GM10248 (cell line): Measurements from ENCODE around the gene DDI2.

Source experiments
- CTCF ChIA-PET: fragments of 300-600 bp; sonication (Branson Sonifier 250); formaldehyde crosslinking; extraction: SDS; loops from one replicate; lab custom pipeline; 2021; ENCODE audit warnings: antibody characterized with exemption; lab: Yijun Ruan, JAX
- POLR2A ChIA-PET: fragments of 350-650 bp; sonication (Branson Sonifier 250); formaldehyde crosslinking; extraction: SDS; loops from one replicate; lab custom pipeline; 2020; ENCODE audit warnings: antibody characterized with exemption; lab: Yijun Ruan, JAX
- DNase-seq: peaks from one replicate; pipeline ENCODE4 v3.0.0; 2012; ENCODE audit errors: extremely low spot score
- TF ChIP-seq, protein P1 (sequence below): IDR thresholded peaks from 2 replicates; pipeline ENCODE4 v1.5.1; 2012; ENCODE audit warnings: mild to moderate bottlenecking, low read depth; ENCODE audit errors: extremely low read depth, missing control alignments, control extremely low read depth

DDI2 gene

DNA sequence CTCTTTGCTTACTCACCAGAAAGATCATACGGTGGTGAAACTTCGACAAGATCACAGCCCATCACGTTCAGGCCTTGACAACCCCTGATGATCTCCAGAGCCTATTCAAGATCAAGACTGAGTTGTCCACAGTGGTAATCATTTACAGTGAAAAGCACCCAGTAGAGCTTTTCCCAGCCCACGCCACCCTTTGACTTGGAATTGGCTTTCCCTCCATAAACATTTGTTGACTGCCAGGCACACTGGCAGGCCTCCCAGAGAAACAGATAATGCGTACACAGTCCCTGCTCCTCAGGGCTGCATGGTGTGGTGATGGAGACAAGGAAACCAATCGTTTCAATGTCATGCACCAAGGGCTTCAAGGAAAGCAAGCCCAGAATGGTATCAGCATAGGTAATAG lies 42.5 kb upstream of the DDI2 start:
- CTCF ChIA-PET: interaction anchor here (1.0 to 1.6 kb wide), 3 partner anchors 9 to 123 kb away, joined by 3 to 5 read pairs (median 4); no protein-coding TSS in a partner anchor
- POLR2A ChIA-PET: no interaction called here
- TF ChIP-seq, protein P1, sequence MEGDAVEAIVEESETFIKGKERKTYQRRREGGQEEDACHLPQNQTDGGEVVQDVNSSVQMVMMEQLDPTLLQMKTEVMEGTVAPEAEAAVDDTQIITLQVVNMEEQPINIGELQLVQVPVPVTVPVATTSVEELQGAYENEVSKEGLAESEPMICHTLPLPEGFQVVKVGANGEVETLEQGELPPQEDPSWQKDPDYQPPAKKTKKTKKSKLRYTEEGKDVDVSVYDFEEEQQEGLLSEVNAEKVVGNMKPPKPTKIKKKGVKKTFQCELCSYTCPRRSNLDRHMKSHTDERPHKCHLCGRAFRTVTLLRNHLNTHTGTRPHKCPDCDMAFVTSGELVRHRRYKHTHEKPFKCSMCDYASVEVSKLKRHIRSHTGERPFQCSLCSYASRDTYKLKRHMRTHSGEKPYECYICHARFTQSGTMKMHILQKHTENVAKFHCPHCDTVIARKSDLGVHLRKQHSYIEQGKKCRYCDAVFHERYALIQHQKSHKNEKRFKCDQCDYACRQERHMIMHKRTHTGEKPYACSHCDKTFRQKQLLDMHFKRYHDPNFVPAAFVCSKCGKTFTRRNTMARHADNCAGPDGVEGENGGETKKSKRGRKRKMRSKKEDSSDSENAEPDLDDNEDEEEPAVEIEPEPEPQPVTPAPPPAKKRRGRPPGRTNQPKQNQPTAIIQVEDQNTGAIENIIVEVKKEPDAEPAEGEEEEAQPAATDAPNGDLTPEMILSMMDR: no peak
- DNase-seq: no peak

DNA sequence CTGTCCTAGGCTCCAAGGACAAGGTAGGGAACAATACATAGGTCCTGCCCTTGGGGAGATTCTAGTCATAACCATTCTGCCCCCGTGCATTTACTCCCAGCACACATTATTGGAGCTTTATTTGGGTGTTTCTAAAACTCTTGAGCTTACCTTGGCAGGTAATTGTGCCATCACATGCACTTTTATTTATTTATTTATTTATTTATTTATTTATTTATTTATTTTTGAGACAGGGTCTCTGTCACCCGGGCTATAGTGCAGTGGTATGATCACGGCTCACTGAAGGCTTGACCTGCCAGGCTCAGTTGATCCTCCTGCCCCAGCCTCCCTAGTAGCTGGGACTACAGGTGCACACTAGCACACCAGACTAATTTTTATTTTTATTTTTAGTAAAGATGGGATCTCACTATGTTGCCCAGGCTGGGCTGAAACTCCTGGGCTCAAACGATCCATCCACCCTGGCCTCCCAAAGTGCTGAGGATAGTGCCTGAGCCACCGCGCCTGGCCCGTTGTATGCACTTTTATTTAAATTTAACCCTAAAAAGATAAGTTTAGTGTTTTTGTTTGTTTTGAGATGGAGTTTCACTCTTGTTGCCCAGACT lies 41.6 kb upstream of the DDI2 start:
- CTCF ChIA-PET: interaction anchor here (0.9 kb wide), 1 partner anchor 9 kb away, joined by 3 read pairs; no protein-coding TSS in a partner anchor
- TF ChIP-seq, protein P1: no peak
- POLR2A ChIA-PET: no interaction called here
- no peak for DNase-seq

DNA sequence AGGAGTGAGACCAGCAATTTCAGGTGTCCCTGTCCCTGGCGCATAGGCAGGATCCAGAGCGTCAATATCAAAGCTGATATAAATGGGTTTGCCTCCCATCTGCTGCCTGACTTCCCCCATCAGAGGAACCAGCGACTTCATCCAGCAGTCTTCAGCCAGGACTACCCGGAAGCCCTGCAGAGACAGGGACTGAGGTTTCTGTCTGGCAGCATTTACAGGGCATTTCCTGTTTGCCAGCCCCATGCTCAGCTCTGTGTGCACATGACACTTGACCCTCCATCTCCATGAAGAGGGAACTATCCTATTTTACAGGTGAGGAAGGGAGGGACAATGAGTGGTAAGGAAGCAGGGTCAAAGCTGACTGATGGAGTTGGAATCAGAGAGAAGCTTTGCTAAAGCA lies 39.6 kb upstream of the DDI2 start:
- ChIA-PET POLR2A (no interaction called here), CTCF (interaction anchor here (1.4 kb wide), 1 partner anchor 39 kb away, joined by 4 read pairs; the partner anchor contains the start of gene DDI2)
- DNase-seq: no peak
- TF ChIP-seq, protein P1: no peak

DNA sequence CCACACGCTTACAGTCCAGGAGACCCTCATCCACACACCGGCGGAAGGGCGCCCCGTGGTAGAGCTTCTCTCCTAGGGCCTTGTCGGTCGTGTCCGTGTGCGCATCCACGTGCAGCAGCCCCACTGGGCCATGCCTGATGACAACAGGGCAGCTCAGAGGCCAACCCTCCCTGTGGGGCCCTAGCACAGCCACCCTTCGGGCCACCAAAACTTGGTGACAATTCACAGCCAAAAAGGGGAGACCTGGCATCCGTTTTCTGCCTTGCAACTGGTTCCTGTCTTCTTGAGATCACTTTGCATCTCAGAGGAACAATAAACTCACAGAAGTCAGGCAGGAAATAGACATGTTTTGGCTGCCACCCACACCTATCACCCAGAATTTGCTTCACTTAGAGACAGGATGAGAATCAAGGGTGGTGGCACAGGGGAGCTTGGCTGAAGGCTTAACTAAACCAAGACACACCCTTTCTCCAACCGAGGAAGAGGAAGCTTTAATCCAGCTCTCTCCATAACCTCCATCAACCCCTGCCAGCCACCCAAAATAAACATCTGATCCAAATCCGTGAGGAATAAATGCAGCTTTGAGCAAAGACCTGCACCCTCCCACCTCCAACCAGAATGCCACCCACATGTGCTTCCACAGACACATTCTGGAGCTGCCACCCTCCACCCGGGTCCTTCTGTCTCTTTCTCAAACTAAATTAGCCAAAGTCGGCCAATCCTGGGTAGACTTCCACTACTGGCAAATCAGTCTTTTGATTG lies 38.2 kb upstream of the DDI2 start:
- ChIA-PET POLR2A (interaction anchor here (0.7 kb wide), 1 partner anchor 27 kb away, joined by 6 read pairs; no protein-coding TSS in a partner anchor), CTCF (interaction anchor here (1.4 kb wide), 1 partner anchor 38 kb away, joined by 4 read pairs; the partner anchor contains the start of gene DDI2)
- TF ChIP-seq, protein P1: no peak
- peak; percentile 57 for DNase-seq

DNA sequence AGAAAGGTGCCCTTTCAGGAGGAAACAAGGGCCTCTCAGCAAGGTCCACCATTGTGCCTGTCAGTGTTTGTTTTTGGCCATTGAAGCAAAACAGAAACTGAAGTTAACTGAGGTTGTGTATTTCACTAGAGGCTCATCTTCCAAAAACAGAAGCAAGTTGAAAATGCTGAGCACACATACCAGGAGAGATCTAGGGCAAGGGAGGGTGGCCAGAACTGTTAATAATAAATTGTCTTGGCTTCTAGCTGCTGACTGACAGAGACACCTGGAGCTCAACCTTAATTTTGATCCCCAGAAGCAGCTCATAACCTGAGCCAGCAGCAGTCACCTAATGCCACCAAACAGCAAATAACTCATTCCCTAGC lies 37.6 kb upstream of the DDI2 start:
- DNase-seq: peak; percentile 55
- TF ChIP-seq, protein P1: no peak
- ChIA-PET CTCF (interaction anchor here (0.9 to 1.9 kb wide), 2 partner anchors 10 to 36 kb away, joined by 3 to 9 read pairs; no protein-coding TSS in a partner anchor), POLR2A (interaction anchor here (0.7 kb wide), 1 partner anchor 27 kb away, joined by 6 read pairs; no protein-coding TSS in a partner anchor)

DNA sequence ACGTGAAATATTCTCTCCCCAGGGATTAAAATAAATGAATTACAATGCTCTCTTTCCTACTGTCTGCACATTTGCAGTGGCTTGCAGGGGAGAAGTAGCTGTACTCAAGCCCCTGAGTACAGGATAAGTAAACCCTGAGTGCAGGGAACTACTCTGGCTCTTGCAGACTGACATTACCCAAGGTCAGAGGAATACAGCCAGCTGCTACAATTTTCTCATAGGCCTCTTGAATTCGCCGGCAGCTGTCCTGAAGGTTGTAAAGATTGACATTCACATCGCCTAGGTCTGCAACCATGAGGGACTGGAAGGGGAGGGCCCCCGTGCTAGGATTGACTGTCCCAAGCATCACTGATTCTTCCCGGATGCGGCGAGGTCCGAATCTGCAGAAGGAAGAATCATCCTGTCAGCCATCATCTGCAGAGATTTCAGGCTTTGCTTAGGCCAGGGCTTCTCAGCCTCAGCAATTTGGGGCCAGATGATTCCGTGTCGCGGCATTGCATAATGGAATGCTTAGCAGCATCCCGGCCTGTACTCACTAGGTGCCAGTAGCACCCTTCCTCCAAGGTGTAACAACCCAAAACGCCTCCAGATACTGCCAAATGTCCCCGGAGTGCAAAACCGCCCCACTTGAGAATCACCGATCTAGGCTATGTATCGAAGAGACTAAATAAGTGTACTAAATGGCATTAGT lies 34.1 kb upstream of the DDI2 start:
- CTCF ChIA-PET: interaction anchor here (1.1 to 1.3 kb wide), 2 partner anchors 15 to 20 kb away, joined by 3 to 4 read pairs; no protein-coding TSS in a partner anchor
- POLR2A ChIA-PET: no interaction called here
- no peak for DNase-seq
- TF ChIP-seq, protein P1: no peak
